MM.1S (cell line): Measurements from ENCODE around the gene RNF112.

Experiments used
- EZH2 ChIP-seq: fragments of 300-600 bp; sonication (generic); optimal IDR thresholded peaks from 2 replicates; pipeline ENCODE3; 2017; ENCODE audit warnings: low read depth, mild to moderate bottlenecking, antibody characterized with exemption, low read length, mixed read lengths
- EZH2phosphoT487 ChIP-seq: fragments of 300-600 bp; sonication (generic); IDR thresholded peaks from 2 replicates; pipeline ENCODE4 v1.6.1; 2018; ENCODE audit warnings: antibody characterized with exemption, low read length
- TF ChIP-seq, protein P1 (sequence below): fragments of 300-600 bp; sonication (generic); IDR thresholded peaks from 2 replicates; pipeline ENCODE4 v1.5.1; 2016; ENCODE audit warnings: antibody characterized with exemption, low read length, mixed read lengths

DNA sequence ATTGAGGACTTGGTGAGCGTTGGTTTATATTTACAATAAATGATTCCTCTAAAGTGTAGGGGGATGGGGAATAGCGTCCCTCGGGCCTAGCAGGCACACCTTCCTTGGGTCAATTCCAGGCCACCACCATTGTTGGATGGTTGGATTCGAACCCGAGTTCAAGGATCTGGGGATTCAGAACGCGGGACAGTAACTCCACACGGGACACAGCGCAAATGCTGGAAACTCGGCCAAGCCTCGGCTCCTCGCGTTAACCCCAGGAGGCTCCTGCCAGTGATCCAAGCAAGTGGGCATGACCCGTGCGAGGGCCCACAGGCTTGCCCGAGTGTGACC, 49.1 kb upstream of the RNF112 start:
- TF ChIP-seq EZH2phosphoT487, result no peak
- TF ChIP-seq, protein P1, sequence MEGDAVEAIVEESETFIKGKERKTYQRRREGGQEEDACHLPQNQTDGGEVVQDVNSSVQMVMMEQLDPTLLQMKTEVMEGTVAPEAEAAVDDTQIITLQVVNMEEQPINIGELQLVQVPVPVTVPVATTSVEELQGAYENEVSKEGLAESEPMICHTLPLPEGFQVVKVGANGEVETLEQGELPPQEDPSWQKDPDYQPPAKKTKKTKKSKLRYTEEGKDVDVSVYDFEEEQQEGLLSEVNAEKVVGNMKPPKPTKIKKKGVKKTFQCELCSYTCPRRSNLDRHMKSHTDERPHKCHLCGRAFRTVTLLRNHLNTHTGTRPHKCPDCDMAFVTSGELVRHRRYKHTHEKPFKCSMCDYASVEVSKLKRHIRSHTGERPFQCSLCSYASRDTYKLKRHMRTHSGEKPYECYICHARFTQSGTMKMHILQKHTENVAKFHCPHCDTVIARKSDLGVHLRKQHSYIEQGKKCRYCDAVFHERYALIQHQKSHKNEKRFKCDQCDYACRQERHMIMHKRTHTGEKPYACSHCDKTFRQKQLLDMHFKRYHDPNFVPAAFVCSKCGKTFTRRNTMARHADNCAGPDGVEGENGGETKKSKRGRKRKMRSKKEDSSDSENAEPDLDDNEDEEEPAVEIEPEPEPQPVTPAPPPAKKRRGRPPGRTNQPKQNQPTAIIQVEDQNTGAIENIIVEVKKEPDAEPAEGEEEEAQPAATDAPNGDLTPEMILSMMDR, result no peak
- no peak for TF ChIP-seq EZH2
